PC-3 (cell line): ENCODE measurements around the gene DOCK1. TPM values are rescaled to one million over a fixed set of nuclear protein-coding genes. Genes with fewer than 3 reads are reported as not detected.

Experiments used
- ATAC-seq: fragments of 200-7000 bp; cut with Tn5 transposase; 2 replicates; pipeline ENCODE4 v1.9.1; 2020; ENCODE audit warnings: mild to moderate bottlenecking, moderate library complexity
- BruUV-seq: library from RNA; stranded (reverse); fragments of 400-500 nt; replicated peaks from 2 replicates; lab custom pipeline; 2021; lab: Mats Ljungman, UMichigan
- CTCF ChIA-PET: fragments of 300-600 bp; sonication (Branson Sonifier 250); formaldehyde crosslinking; loops from one replicate; lab custom pipeline; 2022; ENCODE audit warnings: antibody characterized with exemption; lab: Charles Lee
- POLR2A ChIA-PET: fragments of 300-600 bp; sonication (Branson Sonifier 250); formaldehyde crosslinking; loops from one replicate; lab custom pipeline; 2022; ENCODE audit warnings: antibody characterized with exemption; ENCODE audit not compliant: unreplicated experiment; lab: Charles Lee
- DNase-seq: peaks from one replicate; pipeline ENCODE4 v3.0.0-alpha.2; 2015
- H2AFZ ChIP-seq: fragments of 300-600 bp; sonication (generic); 2 replicates; pipeline ENCODE4 v1.6.0; 2016; ENCODE audit warnings: antibody characterized with exemption, low read length
- H3F3A ChIP-seq: fragments of 300-600 bp; sonication (generic); one replicate; pipeline ENCODE4 v1.6.0; 2017; ENCODE audit warnings: antibody characterized with exemption, low read length, control low read depth, mild to moderate bottlenecking; ENCODE audit not compliant: unreplicated experiment
- H3K27ac ChIP-seq: fragments of 300-600 bp; sonication (generic); 2 replicates; pipeline ENCODE4 v1.5.1; 2016; ENCODE audit warnings: mild to moderate bottlenecking, low read length
- H3K27me3 ChIP-seq: fragments of 300-600 bp; sonication (generic); 2 replicates; pipeline ENCODE4 v1.6.1; 2016; ENCODE audit warnings: low read length, mixed read lengths
- H3K36me3 ChIP-seq: fragments of 300-600 bp; sonication (generic); 2 replicates; pipeline ENCODE4 v1.6.1; 2016; ENCODE audit warnings: low read depth, mixed run types, low read length, mixed read lengths
- H3K4me1 ChIP-seq: fragments of 300-600 bp; sonication (generic); 2 replicates; pipeline ENCODE4 v1.5.1; 2016; ENCODE audit warnings: low read length; ENCODE audit not compliant: insufficient read depth
- H3K4me2 ChIP-seq: fragments of 300-600 bp; sonication (generic); 2 replicates; pipeline ENCODE4 v1.6.0; 2016; ENCODE audit warnings: low read length
- H3K4me3 ChIP-seq: fragments of 300-600 bp; sonication (generic); 2 replicates; pipeline ENCODE4 v1.5.1; 2016; ENCODE audit warnings: mild to moderate bottlenecking, low read length, mixed read lengths
- H3K79me2 ChIP-seq: fragments of 300-600 bp; sonication (generic); 2 replicates; pipeline ENCODE4 v1.6.1; 2017; ENCODE audit warnings: low read length, mixed read lengths
- H3K9ac ChIP-seq: fragments of 300-600 bp; sonication (generic); 2 replicates; pipeline ENCODE4 v1.6.0; 2016; ENCODE audit warnings: mild to moderate bottlenecking, low read length
- H3K9me2 ChIP-seq: fragments of 300-600 bp; sonication (generic); replicated peaks from 2 replicates; pipeline ENCODE4 v1.6.1; 2016; ENCODE audit warnings: mixed run types, low read length, mixed read lengths
- H3K9me3 ChIP-seq: fragments of 300-600 bp; sonication (generic); 2 replicates; pipeline ENCODE4 v1.6.1; 2016; ENCODE audit warnings: low read length, mixed read lengths
- H4K20me1 ChIP-seq: fragments of 300-600 bp; sonication (generic); 2 replicates; pipeline ENCODE4 v1.6.1; 2016; ENCODE audit warnings: low read length, mixed read lengths
- CTCF ChIP-seq: fragments of 300-600 bp; sonication (generic); conservative IDR thresholded peaks from 2 replicates; pipeline ENCODE4 v1.5.1; 2017; ENCODE audit warnings: antibody characterized with exemption, low read depth, mild to moderate bottlenecking, low read length
- EZH2 ChIP-seq: fragments of 300-600 bp; sonication (generic); IDR thresholded peaks from one replicate; pipeline ENCODE4 v1.6.1; 2017; ENCODE audit warnings: antibody characterized with exemption, mild to moderate bottlenecking, low read length; ENCODE audit not compliant: unreplicated experiment
- EZH2phosphoT487 ChIP-seq: fragments of 300-600 bp; sonication (generic); IDR thresholded peaks from 2 replicates; pipeline ENCODE4 v1.6.1; 2018; ENCODE audit warnings: mild to moderate bottlenecking, antibody characterized with exemption, low read length, borderline replicate concordance
- intact Hi-C: fragments of 100-400 bp; cut with micrococcal nuclease; formaldehyde crosslinking; loops from 2 replicates; pipeline ENCODE4 v1.9.0; 2023
- total RNA-seq: library from RNA; depleted of rRNA; stranded (reverse); fragments of >200 nt; gene quantifications from 2 replicates; pipeline ENCODE4 v1.2.3, GENCODE V29; 2014

The DOCK1 gene
- total RNA-seq, 1 experiment from 2014 or later: 34.3 TPM

- Histone ChIP-seq H2AFZ (no peak overlapping the region), H3K79me2 (peaks cover 34% of the 10 kb centered on the region), H4K20me1 (no peaks in the 10 kb centered on the region), H3K9me3 (no peaks in the 10 kb centered on the region), H3K27me3 (no peaks in the 10 kb centered on the region), H3K4me2 (no peak overlapping the region), H3K36me3 (no peaks in the 10 kb centered on the region; the same call in 1 of the 2 replicates), H3K27ac (no peak overlapping the region), H3F3A (no peaks in the 10 kb centered on the region), H3K4me1 (peaks cover 5% of the 10 kb centered on the region; the same call in 1 of the 2 replicates), H3K4me3 (no peak overlapping the region), H3K9me2 (no peaks in the 10 kb centered on the region), H3K9ac (no peak overlapping the region)
- ATAC-seq (no peak), DNase-seq (no peak)
- POLR2A ChIA-PET: no interaction called here
- BruUV-seq: no TSS peak
- CTCF ChIA-PET: no interaction called here
- TF ChIP-seq EZH2 (no peak), CTCF (no peak), EZH2phosphoT487 (no peak)
- intact Hi-C loops: no loop called here
Observed at GRCh38 chr10:126955934-126956711, 50.9 kb downstream of the DOCK1 start.

GRCh38 chr10:126956712-126957108, 51.5 kb downstream of the DOCK1 start:
- H3K27ac ChIP-seq: no peak overlapping the region
- BruUV-seq: no TSS peak
- no peak for DNase-seq
- H3K79me2 ChIP-seq: peaks cover 28% of the 10 kb centered on the region
- no peak overlapping the region for H2AFZ ChIP-seq
- no peak overlapping the region for H3K9ac ChIP-seq
- H3K4me3 ChIP-seq: no peak overlapping the region
- no peak for ATAC-seq
- no peaks in the 10 kb centered on the region for H3K27me3 ChIP-seq
- no peaks in the 10 kb centered on the region for H3F3A ChIP-seq
- H3K9me2 ChIP-seq: no peaks in the 10 kb centered on the region
- TF ChIP-seq EZH2: no peak
- no peak for TF ChIP-seq EZH2phosphoT487
- no peak for TF ChIP-seq CTCF
- intact Hi-C loops: no loop called here
- peaks cover 5% of the 10 kb centered on the region; the same call in 1 of the 2 replicates for H3K4me1 ChIP-seq
- no peaks in the 10 kb centered on the region; the same call in 1 of the 2 replicates for H3K36me3 ChIP-seq
- H3K9me3 ChIP-seq: no peaks in the 10 kb centered on the region
- ChIA-PET CTCF (no interaction called here), POLR2A (no interaction called here)
- H4K20me1 ChIP-seq: no peaks in the 10 kb centered on the region
- no peak overlapping the region for H3K4me2 ChIP-seq

- no peaks in the 10 kb centered on the region for H3K9me3 ChIP-seq
- H3K27ac ChIP-seq: no peak overlapping the region
- CTCF ChIA-PET: no interaction called here
- no peaks in the 10 kb centered on the region for H3K27me3 ChIP-seq
- POLR2A ChIA-PET: no interaction called here
- no peak overlapping the region for H3K4me2 ChIP-seq
- no peak overlapping the region for H2AFZ ChIP-seq
- H3K9me2 ChIP-seq: no peaks in the 10 kb centered on the region
- H3F3A ChIP-seq: no peaks in the 10 kb centered on the region
- intact Hi-C loops: no loop called here
- no peak overlapping the region for H3K4me3 ChIP-seq
- DNase-seq (no peak), ATAC-seq (no peak)
- H3K79me2 ChIP-seq: peaks cover 24% of the 10 kb centered on the region
- no peak overlapping the region for H3K9ac ChIP-seq
- TF ChIP-seq EZH2: no peak
- TF ChIP-seq EZH2phosphoT487: no peak
- TF ChIP-seq CTCF: no peak
- H3K4me1 ChIP-seq: peaks cover 5% of the 10 kb centered on the region; the same call in 1 of the 2 replicates
- BruUV-seq: no TSS peak
- no peaks in the 10 kb centered on the region for H4K20me1 ChIP-seq
- no peaks in the 10 kb centered on the region; the same call in 1 of the 2 replicates for H3K36me3 ChIP-seq
Observed at GRCh38 chr10:126957111-126957510, 51.9 kb downstream of the DOCK1 start.
